Natural killer cell (primary cell): Measurements from ENCODE around the gene EFHC2. TPM values are rescaled to one million over a fixed set of nuclear protein-coding genes. Genes with fewer than 3 reads are reported as not detected.
A peak's percentile ranks its signal among the peaks of the same experiment; 100 is the strongest.

Source experiments
- ATAC-seq, 3 donors: fragments of 150-1000 bp in 2 of 3; fragments of 200-7000 bp in 1 of 3; cut with Tn5 transposase; 1 replicate in 1 of 3; 2 replicates in 2 of 3; pipeline ENCODE4 v1.10.0; 2021; ENCODE audit warnings: mild to moderate bottlenecking in 2 of 3, moderate library complexity in 2 of 3
- DNase-seq, 2 donors: peaks; one replicate each; pipeline versions ENCODE4 v3.0.0 to v3.0.0-alpha.2; 2013 to 2021; ENCODE audit warnings: mixed read lengths in 1 of 2
- H3K27ac ChIP-seq: one replicate; pipeline ENCODE4 v1.5.1; 2013; ENCODE audit warnings: mild to moderate bottlenecking, low read length
- H3K27me3 ChIP-seq: one replicate; pipeline ENCODE4 v1.6.1; 2013; ENCODE audit warnings: low read length; ENCODE audit not compliant: control insufficient read depth, insufficient read depth
- H3K36me3 ChIP-seq: one replicate; pipeline ENCODE4 v1.6.1; 2013; ENCODE audit warnings: low read length; ENCODE audit not compliant: control insufficient read depth, insufficient read depth
- H3K4me1 ChIP-seq: one replicate; pipeline ENCODE4 v1.6.1; 2013; ENCODE audit warnings: low read length; ENCODE audit not compliant: control insufficient read depth, insufficient read depth
- H3K4me3 ChIP-seq: one replicate; pipeline ENCODE4 v1.5.1; 2013; ENCODE audit warnings: low read length
- H3K9me3 ChIP-seq: one replicate; pipeline ENCODE4 v1.6.1; 2013; ENCODE audit warnings: low read length; ENCODE audit not compliant: control insufficient read depth, insufficient read depth
- H3K27ac Mint-ChIP-seq, 2 donors: one replicate each; pipeline ENCODE4 v1.8.0; 2022; ENCODE audit warnings: mild to moderate bottlenecking in 2 of 2, mixed read lengths in 2 of 2, moderate library complexity in 1 of 2
- H3K27me3 Mint-ChIP-seq, 2 donors: one replicate each; pipeline ENCODE4 v1.8.0; 2022; ENCODE audit warnings: low read depth in 2 of 2, mixed read lengths in 2 of 2
- H3K36me3 Mint-ChIP-seq: one replicate; pipeline ENCODE4 v1.8.0; 2022; ENCODE audit warnings: mixed read lengths
- H3K4me1 Mint-ChIP-seq, 2 donors: one replicate each; pipeline ENCODE4 v1.8.0; 2022; ENCODE audit warnings: mixed read lengths in 2 of 2
- H3K4me3 Mint-ChIP-seq: one replicate; pipeline ENCODE4 v1.8.0; 2022; ENCODE audit warnings: mild to moderate bottlenecking, moderate library complexity, mixed read lengths
- H3K9me3 Mint-ChIP-seq, 2 donors: one replicate each; pipeline ENCODE4 v1.8.0; 2022; ENCODE audit warnings: mixed read lengths in 2 of 2
- CTCF ChIP-seq: fragments of 200-600 bp; IDR thresholded peaks from one replicate; pipeline ENCODE4 v1.8.0; 2022; ENCODE audit warnings: antibody characterized with exemption
- whole genome bisulfite sequencing: methylation state at CpG from one replicate; pipeline ENCODE4 v1.1.7; 2013; ENCODE audit warnings: missing lambda C conversion rate; ENCODE audit not compliant: insufficient coverage; 5-methylcytosine and 5-hydroxymethylcytosine counted together
- intact Hi-C: fragments of 100-400 bp; cut with micrococcal nuclease; formaldehyde crosslinking; loops from one replicate; pipeline ENCODE4 v1.14.2; 2022
- total RNA-seq, 4 donors: library from RNA; stranded (reverse); fragments of 120-200 nt in 1 of 4; gene quantifications; one replicate each; pipeline versions ENCODE4 v1.2.3 to v1.2.4, GENCODE V29; 2013 to 2022

The EFHC2 gene
- total RNA-seq, 3 donors from 2014 or later (not counting 1 experiment from before 2014, with no cell fraction given): 5.7 to 9.1 (median 8.9) TPM

- Histone ChIP-seq H3K36me3 (no peaks in the 10 kb centered on the region), H3K4me1 (no peaks in the 10 kb centered on the region), H3K27me3 (no peaks in the 10 kb centered on the region), H3K4me3 (no peak overlapping the region), H3K9me3 (no peaks in the 10 kb centered on the region), H3K27ac (no peak overlapping the region)
- H3K4me1 Mint-ChIP-seq: peaks cover 0 to 12% of the 10 kb centered on the region in 2 donors
- H3K36me3 Mint-ChIP-seq: no peaks in the 10 kb centered on the region
- no peaks in the 10 kb centered on the region for H3K9me3 Mint-ChIP-seq
- intact Hi-C loops: no loop called here
- TF ChIP-seq CTCF: no peak
- DNase-seq: no peak
- 64% methylated on average over 2 of the region's 4 CpGs for WGBS
- no peaks in the 10 kb centered on the region for H3K27me3 Mint-ChIP-seq
- no peak for ATAC-seq
- no peak overlapping the region for H3K4me3 Mint-ChIP-seq
- H3K27ac Mint-ChIP-seq: no peak overlapping the region
Measured at GRCh38 chrX:44299177-44299576, 44.3 kb downstream of the EFHC2 start.

- Mint-ChIP-seq H3K4me3 (no peak overlapping the region), H3K27ac (no peak overlapping the region), H3K9me3 (no peaks in the 10 kb centered on the region), H3K36me3 (no peaks in the 10 kb centered on the region), H3K27me3 (no peaks in the 10 kb centered on the region), H3K4me1 (peaks cover 7 to 8% of the 10 kb centered on the region in 2 donors)
- Histone ChIP-seq H3K27me3 (no peaks in the 10 kb centered on the region), H3K9me3 (no peaks in the 10 kb centered on the region), H3K4me1 (no peaks in the 10 kb centered on the region), H3K27ac (no peak overlapping the region), H3K36me3 (no peaks in the 10 kb centered on the region), H3K4me3 (no peak overlapping the region)
- DNase-seq (no peak), ATAC-seq (peak in 1 of 3 donors; percentile 33)
- TF ChIP-seq CTCF: no peak
- WGBS: no CpG with 5 or more reads among the region's 2 CpGs
- intact Hi-C loops: no loop called here
Measured at GRCh38 chrX:44291468-44292092, 51.9 kb downstream of the EFHC2 start.

GRCh38 chrX:44290718-44291117 is 52.8 kb downstream of the EFHC2 start:
- Mint-ChIP-seq H3K36me3 (no peaks in the 10 kb centered on the region), H3K27ac (no peak overlapping the region), H3K27me3 (no peaks in the 10 kb centered on the region), H3K4me3 (no peak overlapping the region), H3K9me3 (no peaks in the 10 kb centered on the region), H3K4me1 (peaks cover 7 to 8% of the 10 kb centered on the region in 2 donors)
- H3K27ac ChIP-seq: no peak overlapping the region
- ATAC-seq: no peak
- no peaks in the 10 kb centered on the region for H3K9me3 ChIP-seq
- no peaks in the 10 kb centered on the region for H3K36me3 ChIP-seq
- H3K4me1 ChIP-seq: no peaks in the 10 kb centered on the region
- no peak for TF ChIP-seq CTCF
- WGBS: 94% methylated on average over 5 of the region's 5 CpGs
- intact Hi-C loops: no loop called here
- no peak for DNase-seq
- H3K27me3 ChIP-seq: no peaks in the 10 kb centered on the region
- no peak overlapping the region for H3K4me3 ChIP-seq

- no peak overlapping the region for H3K27ac Mint-ChIP-seq
- peaks cover 0 to 15% of the 10 kb centered on the region in 2 donors for H3K27me3 Mint-ChIP-seq
- H3K4me3 Mint-ChIP-seq: no peak overlapping the region
- intact Hi-C loops: no loop called here
- no peaks in the 10 kb centered on the region for H3K9me3 Mint-ChIP-seq
- Histone ChIP-seq H3K4me3 (no peak overlapping the region), H3K9me3 (no peaks in the 10 kb centered on the region), H3K4me1 (no peaks in the 10 kb centered on the region), H3K36me3 (no peaks in the 10 kb centered on the region), H3K27me3 (no peaks in the 10 kb centered on the region), H3K27ac (no peak overlapping the region)
- no peaks in the 10 kb centered on the region for H3K4me1 Mint-ChIP-seq
- no peak for ATAC-seq
- no peak for TF ChIP-seq CTCF
- DNase-seq: no peak
- no peaks in the 10 kb centered on the region for H3K36me3 Mint-ChIP-seq
- WGBS: 81% methylated on average over 10 of the region's 10 CpGs
Measured at GRCh38 chrX:44282753-44283152, 60.7 kb downstream of the EFHC2 start.
